KMS-11 (cell line): Measurements from ENCODE around the gene TANGO2.

ENCODE experiments used
- H2AFZ ChIP-seq: fragments of 200-600 bp; sonication (generic); 2 replicates; pipeline ENCODE4 v1.6.1; 2016; ENCODE audit warnings: antibody characterized with exemption, mixed run types, low read depth
- H3K27ac ChIP-seq: fragments of 200-600 bp; sonication (generic); 2 replicates; pipeline ENCODE4 v1.6.1; 2016; ENCODE audit warnings: mild to moderate bottlenecking, mixed run types
- H3K27me3 ChIP-seq: fragments of 200-600 bp; sonication (generic); 2 replicates; pipeline ENCODE4 v1.6.1; 2017; ENCODE audit warnings: mild to moderate bottlenecking, low read depth, mixed run types, moderate library complexity; ENCODE audit not compliant: insufficient read depth
- H3K36me3 ChIP-seq: fragments of 200-600 bp; sonication (generic); 2 replicates; pipeline ENCODE4 v1.6.1; 2017; ENCODE audit warnings: mild to moderate bottlenecking, mixed run types; ENCODE audit not compliant: insufficient read depth
- H3K4me1 ChIP-seq: fragments of 200-600 bp; sonication (generic); 2 replicates; pipeline ENCODE4 v1.6.1; 2016; ENCODE audit warnings: mild to moderate bottlenecking, low read depth, mixed run types; ENCODE audit not compliant: poor library complexity, severe bottlenecking
- H3K4me2 ChIP-seq: fragments of 200-600 bp; sonication (generic); 2 replicates; pipeline ENCODE4 v1.7.0; 2016; ENCODE audit warnings: mild to moderate bottlenecking, mixed run types
- H3K4me3 ChIP-seq: fragments of 200-600 bp; sonication (generic); IDR thresholded peaks from 2 replicates; pipeline ENCODE4 v1.6.1; 2017; ENCODE audit warnings: low read depth, low read length, mixed read lengths; ENCODE audit not compliant: insufficient read depth
- H3K79me2 ChIP-seq: fragments of 200-600 bp; sonication (generic); 2 replicates; pipeline ENCODE4 v1.6.1; 2016; ENCODE audit warnings: low read depth, mixed run types; ENCODE audit not compliant: insufficient read depth
- H3K9ac ChIP-seq: fragments of 200-600 bp; sonication (generic); 2 replicates; pipeline ENCODE4 v1.6.1; 2016; ENCODE audit warnings: mild to moderate bottlenecking, mixed run types
- H4K20me1 ChIP-seq: fragments of 200-600 bp; sonication (generic); 2 replicates; pipeline ENCODE4 v1.6.1; 2016; ENCODE audit warnings: mild to moderate bottlenecking, mixed run types; ENCODE audit not compliant: insufficient read depth
- CTCF ChIP-seq: fragments of 200-600 bp; sonication (generic); conservative IDR thresholded peaks from 2 replicates; pipeline ENCODE4 v1.6.1; 2017; ENCODE audit warnings: low read depth, mild to moderate bottlenecking, antibody characterized with exemption, low read length, moderate library complexity, mixed read lengths

The TANGO2 gene

GRCh38 chr22:19991395-19991644 lies 29.6 kb upstream of the TANGO2 start:
- H3K79me2 ChIP-seq = no peaks in the 10 kb centered on the region
- no peak overlapping the region for H3K4me2 ChIP-seq
- TF ChIP-seq CTCF = no peak
- H3K36me3 ChIP-seq = no peaks in the 10 kb centered on the region
- H2AFZ ChIP-seq = no peak overlapping the region
- H4K20me1 ChIP-seq = no peaks in the 10 kb centered on the region
- no peaks in the 10 kb centered on the region for H3K4me1 ChIP-seq
- peaks cover 5% of the 10 kb centered on the region for H3K27me3 ChIP-seq
- H3K9ac ChIP-seq = no peak overlapping the region
- H3K4me3 ChIP-seq = no peak overlapping the region
- no peak overlapping the region for H3K27ac ChIP-seq

DNA sequence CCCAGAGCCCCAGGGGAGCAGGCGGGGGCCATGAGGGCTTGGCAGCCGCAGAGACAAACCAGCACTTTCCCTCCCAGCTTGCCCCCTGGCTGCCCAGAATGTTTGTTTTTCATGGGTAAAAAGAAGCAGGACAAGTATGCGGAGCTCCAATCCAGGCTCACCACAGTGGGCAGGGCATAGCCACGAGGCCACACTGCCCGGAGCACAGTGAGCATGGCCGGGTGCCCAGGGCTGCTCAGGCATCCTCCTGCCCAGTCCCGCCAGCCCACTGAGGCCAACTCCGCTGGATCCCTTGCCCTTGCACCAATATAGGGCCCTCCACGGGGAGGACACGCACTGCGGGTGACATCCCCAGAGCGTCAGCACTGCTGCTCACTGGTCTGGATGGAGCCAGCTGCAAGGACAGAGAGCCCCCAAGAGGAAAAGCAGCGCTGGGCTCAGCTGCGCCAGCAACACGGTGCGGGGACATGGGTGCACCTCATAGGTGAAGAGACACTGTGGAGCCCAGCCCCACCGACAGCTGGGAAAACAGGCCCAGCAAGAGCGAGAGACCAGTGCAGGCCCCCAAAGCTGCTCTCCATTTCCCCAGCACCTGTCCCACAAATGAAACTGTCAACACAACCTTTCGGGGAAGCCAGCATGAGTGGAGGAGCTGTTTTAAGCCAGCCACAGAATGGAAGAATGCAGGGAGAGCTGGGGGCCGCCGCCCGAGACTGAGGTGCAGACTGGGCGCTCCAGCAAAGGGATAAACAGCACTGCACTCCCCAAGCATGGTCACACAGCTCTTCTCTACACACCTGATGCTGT lies 29.1 kb upstream of the TANGO2 start:
- Histone ChIP-seq H3K4me1 (no peaks in the 10 kb centered on the region), H3K79me2 (no peaks in the 10 kb centered on the region), H3K27me3 (peaks cover 9% of the 10 kb centered on the region; the same call in 1 of the 2 replicates), H2AFZ (no peak overlapping the region), H4K20me1 (no peaks in the 10 kb centered on the region), H3K4me2 (no peak overlapping the region), H3K4me3 (no peak overlapping the region), H3K36me3 (no peaks in the 10 kb centered on the region), H3K27ac (no peak overlapping the region), H3K9ac (no peak overlapping the region)
- TF ChIP-seq CTCF = no peak

DNA sequence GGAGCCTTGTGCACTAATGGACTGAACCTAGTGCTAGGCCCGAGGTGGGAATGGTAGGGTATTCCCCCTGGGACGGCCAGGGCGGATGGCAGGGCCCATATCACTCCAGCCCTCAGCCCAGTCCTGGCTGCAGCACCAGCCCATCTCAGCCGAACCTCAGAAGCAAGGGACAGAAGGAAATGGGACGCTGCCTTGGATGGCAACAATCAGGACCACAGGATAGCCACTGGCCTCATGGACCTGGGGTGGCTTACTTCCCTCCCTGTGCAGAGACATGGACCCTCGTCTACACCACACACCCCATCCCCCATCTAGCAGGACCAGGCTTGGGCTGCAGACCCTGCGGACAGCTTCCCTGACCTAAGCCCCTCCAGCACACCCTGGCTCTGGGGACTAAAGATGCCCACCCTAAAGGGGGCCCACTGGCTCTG lies 28.4 kb upstream of the TANGO2 start:
- Histone ChIP-seq H4K20me1 (no peaks in the 10 kb centered on the region), H3K4me2 (no peak overlapping the region), H3K79me2 (no peaks in the 10 kb centered on the region), H3K4me1 (no peaks in the 10 kb centered on the region), H3K4me3 (no peak overlapping the region), H3K36me3 (no peaks in the 10 kb centered on the region), H3K27me3 (peaks cover 10% of the 10 kb centered on the region; the same call in 1 of the 2 replicates), H2AFZ (no peak overlapping the region), H3K27ac (no peak overlapping the region), H3K9ac (no peak overlapping the region)
- no peak for TF ChIP-seq CTCF

DNA sequence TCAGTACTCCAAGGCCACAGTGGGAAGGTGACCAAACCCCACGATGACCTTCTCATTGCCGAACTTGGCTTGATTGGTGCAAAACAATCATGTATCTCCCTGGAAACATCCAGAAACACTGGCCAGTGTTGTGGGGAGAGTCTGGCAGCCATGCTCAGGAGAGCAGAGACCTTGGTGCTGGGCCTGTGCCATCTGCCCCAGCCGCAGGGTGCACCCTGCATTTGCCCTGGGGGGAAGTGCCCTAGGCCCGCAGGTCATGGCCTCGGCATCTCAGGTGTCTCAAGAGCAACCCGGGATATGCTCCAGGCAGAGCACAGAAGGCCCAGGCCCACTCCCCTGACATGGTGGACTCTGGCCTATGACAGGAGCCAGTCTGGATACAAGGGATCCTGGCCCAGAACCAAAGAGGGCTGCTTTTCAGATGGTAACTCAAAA lies 28.0 kb upstream of the TANGO2 start:
- H3K36me3 ChIP-seq = no peaks in the 10 kb centered on the region
- TF ChIP-seq CTCF = no peak
- H4K20me1 ChIP-seq = no peaks in the 10 kb centered on the region
- H3K9ac ChIP-seq = no peak overlapping the region
- no peaks in the 10 kb centered on the region for H3K4me1 ChIP-seq
- no peak overlapping the region for H3K27ac ChIP-seq
- H3K4me3 ChIP-seq = no peak overlapping the region
- no peak overlapping the region for H2AFZ ChIP-seq
- H3K79me2 ChIP-seq = no peaks in the 10 kb centered on the region
- H3K27me3 ChIP-seq = peaks cover 10% of the 10 kb centered on the region; the same call in 1 of the 2 replicates
- H3K4me2 ChIP-seq = no peak overlapping the region
